HCT116 (cell line): ENCODE results near the gene ATG16L2.

ENCODE experiments used
- ELF1 ChIP-seq: IDR thresholded peaks from 2 replicates; pipeline ENCODE4 v1.6.1; 2012; ENCODE audit warnings: low read depth, borderline replicate concordance
- FOSL1 ChIP-seq: IDR thresholded peaks from 2 replicates; pipeline ENCODE4 v1.6.1; 2012; ENCODE audit warnings: low read depth
- POLR2AphosphoS5 ChIP-seq: IDR thresholded peaks from 2 replicates; pipeline ENCODE4 v1.6.1; 2011; ENCODE audit warnings: mild to moderate bottlenecking, low read depth, low read length, moderate library complexity
- TF ChIP-seq, protein P1 (sequence below), 3 experiments: fragments of 200-600 bp in 1 of 3; sonication (generic) in 1 of 3; IDR thresholded peaks in 2 of 3; conservative IDR thresholded peaks in 1 of 3; 2 replicates each; pipeline ENCODE4 v1.5.1; 2012 to 2017; ENCODE audit warnings: low read depth in 2 of 3, low read length in 2 of 3, antibody characterized with exemption in 1 of 3, borderline replicate concordance in 1 of 3, control low read depth in 1 of 3, mild to moderate bottlenecking in 1 of 3, mixed read lengths in 1 of 3, mixed run types in 1 of 3, moderate library complexity in 1 of 3; ENCODE audit not compliant: insufficient read depth in 1 of 3
- TF ChIP-seq, protein P2 (sequence below): IDR thresholded peaks from 2 replicates; pipeline ENCODE4 v1.6.1; 2011; ENCODE audit warnings: mild to moderate bottlenecking, low read length, moderate library complexity; ENCODE audit not compliant: insufficient replicate concordance; ENCODE audit errors: extremely low read depth

DNA sequence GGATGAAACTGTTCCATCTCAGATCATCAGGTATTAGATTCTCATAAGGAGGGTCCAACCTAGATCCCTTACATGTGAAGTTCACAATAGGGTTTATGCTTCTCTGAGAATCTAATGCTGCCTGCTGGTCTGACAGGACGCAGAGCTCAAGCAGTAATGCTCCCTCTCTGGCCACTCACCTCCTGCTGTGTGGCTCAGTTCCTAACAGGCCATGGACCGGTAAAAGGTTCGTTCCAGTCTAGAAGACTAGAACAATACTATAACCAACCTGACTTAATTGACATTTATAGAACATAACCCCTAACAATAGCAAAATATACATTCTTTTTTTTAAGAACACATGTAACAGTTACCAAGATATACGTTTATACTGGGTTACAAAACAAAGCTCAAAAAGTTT lies 45.8 kb downstream of the ATG16L2 start:
- no peak for TF ChIP-seq POLR2AphosphoS5
- TF ChIP-seq, protein P1, sequence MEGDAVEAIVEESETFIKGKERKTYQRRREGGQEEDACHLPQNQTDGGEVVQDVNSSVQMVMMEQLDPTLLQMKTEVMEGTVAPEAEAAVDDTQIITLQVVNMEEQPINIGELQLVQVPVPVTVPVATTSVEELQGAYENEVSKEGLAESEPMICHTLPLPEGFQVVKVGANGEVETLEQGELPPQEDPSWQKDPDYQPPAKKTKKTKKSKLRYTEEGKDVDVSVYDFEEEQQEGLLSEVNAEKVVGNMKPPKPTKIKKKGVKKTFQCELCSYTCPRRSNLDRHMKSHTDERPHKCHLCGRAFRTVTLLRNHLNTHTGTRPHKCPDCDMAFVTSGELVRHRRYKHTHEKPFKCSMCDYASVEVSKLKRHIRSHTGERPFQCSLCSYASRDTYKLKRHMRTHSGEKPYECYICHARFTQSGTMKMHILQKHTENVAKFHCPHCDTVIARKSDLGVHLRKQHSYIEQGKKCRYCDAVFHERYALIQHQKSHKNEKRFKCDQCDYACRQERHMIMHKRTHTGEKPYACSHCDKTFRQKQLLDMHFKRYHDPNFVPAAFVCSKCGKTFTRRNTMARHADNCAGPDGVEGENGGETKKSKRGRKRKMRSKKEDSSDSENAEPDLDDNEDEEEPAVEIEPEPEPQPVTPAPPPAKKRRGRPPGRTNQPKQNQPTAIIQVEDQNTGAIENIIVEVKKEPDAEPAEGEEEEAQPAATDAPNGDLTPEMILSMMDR (IDR thresholded peaks at IDR 0.05 in 2 of 3, conservative IDR thresholded peaks at IDR 0.05 in 1 of 3; ENCODE audit: borderline replicate concordance in 1 of 3, insufficient read depth in 1 of 3, low read depth in 2 of 3, low read length in 2 of 3): no peak
- no peak for TF ChIP-seq FOSL1
- TF ChIP-seq, protein P2, sequence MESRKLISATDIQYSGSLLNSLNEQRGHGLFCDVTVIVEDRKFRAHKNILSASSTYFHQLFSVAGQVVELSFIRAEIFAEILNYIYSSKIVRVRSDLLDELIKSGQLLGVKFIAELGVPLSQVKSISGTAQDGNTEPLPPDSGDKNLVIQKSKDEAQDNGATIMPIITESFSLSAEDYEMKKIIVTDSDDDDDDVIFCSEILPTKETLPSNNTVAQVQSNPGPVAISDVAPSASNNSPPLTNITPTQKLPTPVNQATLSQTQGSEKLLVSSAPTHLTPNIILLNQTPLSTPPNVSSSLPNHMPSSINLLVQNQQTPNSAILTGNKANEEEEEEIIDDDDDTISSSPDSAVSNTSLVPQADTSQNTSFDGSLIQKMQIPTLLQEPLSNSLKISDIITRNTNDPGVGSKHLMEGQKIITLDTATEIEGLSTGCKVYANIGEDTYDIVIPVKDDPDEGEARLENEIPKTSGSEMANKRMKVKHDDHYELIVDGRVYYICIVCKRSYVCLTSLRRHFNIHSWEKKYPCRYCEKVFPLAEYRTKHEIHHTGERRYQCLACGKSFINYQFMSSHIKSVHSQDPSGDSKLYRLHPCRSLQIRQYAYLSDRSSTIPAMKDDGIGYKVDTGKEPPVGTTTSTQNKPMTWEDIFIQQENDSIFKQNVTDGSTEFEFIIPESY: no peak
- TF ChIP-seq ELF1: no peak
